ENCODE data around the gene BABAM1.

- no peak for TF ChIP-seq CTCF (conservative IDR thresholded peaks at IDR 0.05; ENCODE audit: low read depth, low read length)
- TF ChIP-seq CEBPB (IDR thresholded peaks at IDR 0.05; ENCODE audit: low read depth, low read length): no peak
- no peak for TF ChIP-seq RFX5 (IDR thresholded peaks at IDR 0.05; ENCODE audit: low read depth, low read length)
Measured at GRCh38 chr19:17240062-17240752, 27.0 kb upstream of the BABAM1 start.
